Measurements from ENCODE around the gene FOXO1. TPM values are rescaled to one million over a fixed set of nuclear protein-coding genes. Genes with fewer than 3 reads are reported as not detected.
A peak's percentile ranks its signal among the peaks of the same experiment; 100 is the strongest.

The FOXO1 gene
- total and polyA plus RNA-seq, 2 donors (not counting 1 experiment from before 2014, with no cell fraction given), result 1.9 to 2.5 TPM

DNA sequence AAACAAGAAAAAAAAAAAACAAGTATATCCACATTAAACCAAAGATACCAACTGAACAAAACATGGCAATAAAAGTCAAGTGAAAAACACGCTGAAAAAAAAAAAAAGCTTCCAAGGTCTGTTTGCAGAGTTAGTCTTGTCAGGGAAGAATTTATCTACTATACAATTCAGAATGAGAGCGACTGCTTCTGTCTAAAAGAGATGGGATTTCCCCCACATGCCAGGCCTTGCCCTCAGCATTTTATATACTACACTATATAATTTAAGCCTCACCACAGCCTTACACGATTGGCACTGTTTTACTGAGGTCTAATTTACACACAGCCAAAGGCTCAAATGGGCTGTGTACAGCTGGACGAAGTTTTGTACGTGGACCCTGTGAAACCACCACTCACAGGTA, 67.3 kb downstream of the FOXO1 start:
- no peak for TF ChIP-seq EZH2 (IDR thresholded peaks at IDR 0.05; ENCODE audit: low read length, missing control alignments)
- TF ChIP-seq, protein P1, sequence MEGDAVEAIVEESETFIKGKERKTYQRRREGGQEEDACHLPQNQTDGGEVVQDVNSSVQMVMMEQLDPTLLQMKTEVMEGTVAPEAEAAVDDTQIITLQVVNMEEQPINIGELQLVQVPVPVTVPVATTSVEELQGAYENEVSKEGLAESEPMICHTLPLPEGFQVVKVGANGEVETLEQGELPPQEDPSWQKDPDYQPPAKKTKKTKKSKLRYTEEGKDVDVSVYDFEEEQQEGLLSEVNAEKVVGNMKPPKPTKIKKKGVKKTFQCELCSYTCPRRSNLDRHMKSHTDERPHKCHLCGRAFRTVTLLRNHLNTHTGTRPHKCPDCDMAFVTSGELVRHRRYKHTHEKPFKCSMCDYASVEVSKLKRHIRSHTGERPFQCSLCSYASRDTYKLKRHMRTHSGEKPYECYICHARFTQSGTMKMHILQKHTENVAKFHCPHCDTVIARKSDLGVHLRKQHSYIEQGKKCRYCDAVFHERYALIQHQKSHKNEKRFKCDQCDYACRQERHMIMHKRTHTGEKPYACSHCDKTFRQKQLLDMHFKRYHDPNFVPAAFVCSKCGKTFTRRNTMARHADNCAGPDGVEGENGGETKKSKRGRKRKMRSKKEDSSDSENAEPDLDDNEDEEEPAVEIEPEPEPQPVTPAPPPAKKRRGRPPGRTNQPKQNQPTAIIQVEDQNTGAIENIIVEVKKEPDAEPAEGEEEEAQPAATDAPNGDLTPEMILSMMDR (conservative IDR thresholded peaks at IDR 0.05 in 1 of 2, IDR thresholded peaks at IDR 0.05 in 1 of 2; ENCODE audit: low read depth in 1 of 2, low read length in 2 of 2), result no peak
- no peak overlapping the region for H2AFZ ChIP-seq (ENCODE audit: low read length)
- H3K9ac ChIP-seq (ENCODE audit: insufficient read depth, low read length), result no peak overlapping the region

DNA sequence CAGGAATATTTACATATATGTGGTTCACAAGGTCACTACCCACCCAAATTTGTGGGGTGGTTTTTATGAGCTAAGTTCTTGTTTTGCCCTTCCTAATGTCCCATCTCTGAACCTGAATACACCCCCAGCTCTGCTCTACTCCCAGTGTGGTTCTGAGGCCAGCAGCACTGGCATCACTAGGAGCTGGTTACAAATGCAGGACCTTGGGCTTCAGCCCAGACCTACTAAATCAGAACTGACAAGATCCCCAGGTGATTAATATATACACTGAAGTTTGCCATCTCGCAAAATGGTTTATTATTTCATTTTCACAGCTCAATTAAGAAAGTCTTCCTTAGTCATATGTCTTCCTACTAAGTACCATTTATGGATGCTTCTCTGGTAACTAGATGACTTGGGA, 67.9 kb downstream of the FOXO1 start:
- no peak for TF ChIP-seq EZH2 (IDR thresholded peaks at IDR 0.05; ENCODE audit: low read length, missing control alignments)
- TF ChIP-seq, protein P1 (conservative IDR thresholded peaks at IDR 0.05 in 1 of 2, IDR thresholded peaks at IDR 0.05 in 1 of 2; ENCODE audit: low read depth in 1 of 2, low read length in 2 of 2), result no peak
- H3K79me2 ChIP-seq (ENCODE audit: control insufficient read depth, insufficient read depth, low read length), result no peaks in the 10 kb centered on the region
- no peak overlapping the region for H3K27ac ChIP-seq (ENCODE audit: insufficient read depth, low read length)
- DNase-seq (ENCODE audit: low read depth in 2 of 2), result peak; percentile 15 to 46
- H2AFZ ChIP-seq (ENCODE audit: low read length), result no peak overlapping the region
- H3K4me1 ChIP-seq (ENCODE audit: control insufficient read depth, extremely low read depth, insufficient read depth, low read length), result no peaks in the 10 kb centered on the region
- H3K9ac ChIP-seq (ENCODE audit: insufficient read depth, low read length), result no peak overlapping the region
- H3K4me2 ChIP-seq (ENCODE audit: extremely low read depth, insufficient read depth, low read length), result no peak overlapping the region
- no peaks in the 10 kb centered on the region for H4K20me1 ChIP-seq (ENCODE audit: control insufficient read depth, extremely low read depth, insufficient read depth, low read length)
- H3K27me3 ChIP-seq (ENCODE audit: control insufficient read depth, insufficient read depth, low read length), result no peaks in the 10 kb centered on the region
- no peaks in the 10 kb centered on the region for H3K36me3 ChIP-seq (ENCODE audit: control insufficient read depth, insufficient read depth, low read length)
- H3K4me3 ChIP-seq (replicated peaks in 1 of 4; ENCODE audit: control extremely low read depth in 1 of 4, insufficient read depth in 1 of 4, low read depth in 3 of 4, low read length in 4 of 4), result no peak overlapping the region
- no peaks in the 10 kb centered on the region for H3K9me3 ChIP-seq (ENCODE audit: control insufficient read depth, insufficient read depth, low read depth, low read length)

More for the DNA sequence above, 67.3 kb downstream of the FOXO1 start:
- H3K4me2 ChIP-seq (ENCODE audit: extremely low read depth, insufficient read depth, low read length), result no peak overlapping the region
- no peaks in the 10 kb centered on the region for H3K27me3 ChIP-seq (ENCODE audit: control insufficient read depth, insufficient read depth, low read length)
- DNase-seq (ENCODE audit: low read depth in 2 of 2), result no peak
- no peaks in the 10 kb centered on the region for H3K9me3 ChIP-seq (ENCODE audit: control insufficient read depth, insufficient read depth, low read depth, low read length)
- H3K4me3 ChIP-seq (replicated peaks in 1 of 4; ENCODE audit: control extremely low read depth in 1 of 4, insufficient read depth in 1 of 4, low read depth in 3 of 4, low read length in 4 of 4), result no peak overlapping the region
- H3K4me1 ChIP-seq (ENCODE audit: control insufficient read depth, extremely low read depth, insufficient read depth, low read length), result no peaks in the 10 kb centered on the region
- no peaks in the 10 kb centered on the region for H3K36me3 ChIP-seq (ENCODE audit: control insufficient read depth, insufficient read depth, low read length)
- no peaks in the 10 kb centered on the region for H4K20me1 ChIP-seq (ENCODE audit: control insufficient read depth, extremely low read depth, insufficient read depth, low read length)
- H3K79me2 ChIP-seq (ENCODE audit: control insufficient read depth, insufficient read depth, low read length), result no peaks in the 10 kb centered on the region
- no peak overlapping the region for H3K27ac ChIP-seq (ENCODE audit: insufficient read depth, low read length)

DNA sequence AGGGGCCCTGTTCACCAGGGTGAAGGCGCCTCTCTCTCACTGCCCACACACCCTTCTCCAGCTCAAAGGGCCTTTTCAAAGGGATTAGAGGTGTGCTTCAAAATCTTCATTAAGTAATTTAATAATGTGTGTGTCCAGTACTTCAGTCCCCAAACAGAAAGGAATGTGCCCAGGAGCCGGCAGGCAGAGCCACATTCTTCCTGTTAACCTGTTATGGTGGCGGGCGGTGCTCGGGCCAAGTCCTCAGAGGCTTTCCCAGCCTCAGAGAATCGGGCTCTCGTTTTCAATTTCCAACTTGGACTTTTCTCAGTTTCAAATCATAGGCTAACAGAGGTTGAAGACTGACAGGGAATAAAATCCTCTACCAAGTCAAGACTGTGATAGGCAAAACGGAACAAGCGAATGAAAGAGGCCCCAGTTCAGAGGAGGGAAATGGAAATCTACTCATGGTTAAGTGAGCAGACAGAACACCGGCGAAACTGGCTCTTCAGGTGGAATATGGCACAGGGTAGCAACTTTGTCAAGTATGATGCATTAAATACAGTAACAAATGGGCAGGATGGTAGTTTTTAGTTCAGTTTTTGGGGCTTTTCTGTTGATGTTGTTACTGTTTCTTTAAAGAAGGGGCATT, 68.6 kb downstream of the FOXO1 start:
- Histone ChIP-seq H3K27ac (ENCODE audit: insufficient read depth, low read length) (no peak overlapping the region), H3K27me3 (ENCODE audit: control insufficient read depth, insufficient read depth, low read length) (no peaks in the 10 kb centered on the region), H3K36me3 (ENCODE audit: control insufficient read depth, insufficient read depth, low read length) (no peaks in the 10 kb centered on the region), H3K79me2 (ENCODE audit: control insufficient read depth, insufficient read depth, low read length) (no peaks in the 10 kb centered on the region), H3K9ac (ENCODE audit: insufficient read depth, low read length) (no peak overlapping the region), H3K4me1 (ENCODE audit: control insufficient read depth, extremely low read depth, insufficient read depth, low read length) (no peaks in the 10 kb centered on the region), H3K4me2 (ENCODE audit: extremely low read depth, insufficient read depth, low read length) (no peak overlapping the region), H3K9me3 (ENCODE audit: control insufficient read depth, insufficient read depth, low read depth, low read length) (no peaks in the 10 kb centered on the region), H4K20me1 (ENCODE audit: control insufficient read depth, extremely low read depth, insufficient read depth, low read length) (no peaks in the 10 kb centered on the region), H3K4me3 (replicated peaks in 1 of 4; ENCODE audit: control extremely low read depth in 1 of 4, insufficient read depth in 1 of 4, low read depth in 3 of 4, low read length in 4 of 4) (no peak overlapping the region), H2AFZ (ENCODE audit: low read length) (no peak overlapping the region)
- DNase-seq (ENCODE audit: low read depth in 2 of 2), result no peak
- TF ChIP-seq EZH2 (IDR thresholded peaks at IDR 0.05; ENCODE audit: low read length, missing control alignments), result no peak
- TF ChIP-seq, protein P1 (conservative IDR thresholded peaks at IDR 0.05 in 1 of 2, IDR thresholded peaks at IDR 0.05 in 1 of 2; ENCODE audit: low read depth in 1 of 2, low read length in 2 of 2), result no peak
